ENCODE data around the gene STT3B.

The STT3B gene

DNA sequence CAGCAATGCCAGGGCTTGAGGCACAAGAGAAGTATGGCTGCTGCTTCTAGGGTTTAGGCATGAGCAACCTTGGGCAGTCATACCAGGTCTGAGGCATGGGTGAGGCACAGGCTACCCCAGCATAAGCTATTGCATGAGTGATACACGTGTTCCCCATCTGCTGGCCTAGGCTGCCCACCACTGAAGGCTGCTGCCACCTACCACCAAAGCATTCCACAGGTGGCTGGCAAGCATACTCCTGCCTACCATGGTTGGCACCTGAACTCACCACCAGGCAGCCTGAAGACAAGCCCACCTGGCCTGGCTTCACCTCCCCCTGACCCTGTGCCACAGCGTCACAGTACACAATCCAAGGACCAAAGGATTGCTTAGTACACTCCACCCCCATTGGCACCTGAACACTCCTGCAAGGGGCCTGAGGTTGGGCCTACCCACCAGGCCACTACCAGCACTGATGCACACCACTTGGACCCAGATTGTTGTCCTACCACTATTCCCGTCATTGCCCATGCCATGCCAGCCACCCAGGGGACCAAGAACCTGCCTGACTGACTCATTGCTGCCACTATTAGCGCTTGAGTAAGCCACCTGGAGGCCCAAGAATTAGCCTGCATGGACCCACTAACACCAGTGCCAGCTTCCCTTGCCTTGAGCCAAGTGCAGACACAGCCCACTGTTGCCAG is 115.7 kb downstream of the STT3B start:
- TF ChIP-seq CTCF (conservative IDR thresholded peaks at IDR 0.05), result no peak
- H3K27ac ChIP-seq, result no peak overlapping the region

DNA sequence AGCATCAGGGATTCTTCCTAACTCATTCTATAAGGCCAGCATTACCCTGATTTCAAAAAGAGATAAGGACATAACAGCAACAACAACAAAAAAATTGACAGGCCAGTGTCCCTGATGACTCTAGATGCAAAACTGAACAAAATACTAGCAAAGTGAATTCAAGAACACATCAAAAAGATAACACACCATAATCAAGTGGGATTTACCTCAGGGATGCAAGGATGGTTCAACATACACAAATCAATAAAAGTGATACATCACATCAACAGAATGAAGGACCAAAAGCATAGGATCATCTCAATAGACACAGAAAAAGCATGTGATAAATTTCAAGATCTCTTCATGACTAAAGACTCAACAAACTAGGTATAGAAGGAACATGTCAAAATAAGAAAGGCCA is 119.6 kb downstream of the STT3B start:
- TF ChIP-seq CTCF (conservative IDR thresholded peaks at IDR 0.05), result no peak
- H3K27ac ChIP-seq, result no peak overlapping the region

GRCh38 chr3:31653464-31653863 is 120.7 kb downstream of the STT3B start:
- H3K27ac ChIP-seq, result no peak overlapping the region
- TF ChIP-seq CTCF (conservative IDR thresholded peaks at IDR 0.05), result no peak

DNA sequence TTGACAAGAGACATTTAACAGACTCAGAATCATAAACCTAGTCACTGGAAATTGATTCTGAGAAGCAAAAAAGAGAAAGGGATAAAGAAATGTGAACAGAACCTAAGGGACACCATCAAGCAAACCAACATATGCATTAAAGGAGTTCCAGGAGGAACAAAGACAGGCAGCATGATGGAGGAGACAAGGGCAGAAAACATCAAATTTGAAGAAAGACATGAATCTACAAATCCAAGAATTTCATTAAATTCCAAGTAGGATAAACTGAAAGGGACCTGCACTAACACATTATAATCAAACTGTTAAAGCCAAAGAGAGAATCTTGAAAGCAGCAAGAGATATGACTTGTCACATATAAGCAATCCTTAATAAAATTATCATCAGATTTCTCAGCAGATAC is 122.3 kb downstream of the STT3B start:
- no peak overlapping the region for H3K27ac ChIP-seq
- TF ChIP-seq CTCF (conservative IDR thresholded peaks at IDR 0.05), result no peak

DNA sequence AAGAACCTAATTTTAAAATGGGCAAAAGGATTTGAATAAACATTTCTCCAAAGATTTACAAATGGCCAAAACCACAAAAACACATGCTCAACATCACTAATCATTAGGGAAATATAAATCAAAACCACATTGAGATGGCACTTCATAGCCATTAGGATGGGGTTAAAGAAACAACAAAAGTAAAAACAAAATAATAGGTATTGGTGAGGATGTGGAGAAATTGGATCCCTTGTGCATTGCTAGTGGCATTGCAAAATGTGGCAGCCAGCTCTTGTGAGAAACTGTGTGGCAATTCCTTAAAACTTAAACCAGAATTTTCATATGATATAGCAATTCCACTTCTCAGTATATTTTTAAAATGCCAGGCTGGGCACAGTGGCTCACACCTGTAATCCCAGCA is 126.5 kb downstream of the STT3B start:
- no peak for TF ChIP-seq CTCF (conservative IDR thresholded peaks at IDR 0.05)
- H3K27ac ChIP-seq, result no peak overlapping the region

DNA sequence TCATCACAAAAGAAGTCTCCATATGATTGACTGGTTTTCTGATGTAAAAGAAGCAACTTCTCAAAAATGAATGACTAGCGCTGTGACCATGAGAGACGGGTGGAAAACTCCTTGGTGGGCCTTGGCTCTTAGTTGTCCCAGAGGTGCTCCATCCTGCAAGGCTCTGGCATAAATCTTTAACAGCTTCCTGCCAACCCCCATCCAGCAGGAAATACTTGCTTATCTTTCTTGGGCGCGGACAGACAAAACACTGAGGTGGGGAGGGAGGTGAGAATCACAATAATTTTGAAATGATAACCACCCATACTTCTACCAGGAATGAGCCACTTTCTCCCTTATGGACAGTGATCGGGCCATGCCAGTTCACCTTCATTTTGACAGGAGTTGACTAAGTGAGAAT is 128.6 kb downstream of the STT3B start:
- no peak for TF ChIP-seq CTCF (conservative IDR thresholded peaks at IDR 0.05)
- peak overlapping the region; percentile 37 for H3K27ac ChIP-seq

- H3K27ac ChIP-seq, result peak overlapping the region; percentile 37
- TF ChIP-seq CTCF (conservative IDR thresholded peaks at IDR 0.05), result no peak
These were observed 129.4 kb downstream of the STT3B start for GRCh38 chr3:31661993-31662670.
